A549 (cell line): ENCODE measurements around the gene KCP.

Source experiments
- CTCF ChIP-seq: fragments of >200 bp; sonication (Bioruptor Twin); formaldehyde crosslinking; IDR thresholded peaks from 3 replicates; pipeline ENCODE4 v1.5.1; 2016
- EP300 ChIP-seq, 2 experiments: fragments of >200 bp; sonication (Bioruptor Twin); formaldehyde crosslinking; IDR thresholded peaks; 2 replicates in 1 of 2; 3 replicates in 1 of 2; pipeline ENCODE4 v1.6.1; 2016 to 2017
- JUNB ChIP-seq: fragments of >200 bp; sonication (Bioruptor Twin); formaldehyde crosslinking; IDR thresholded peaks from 2 replicates; pipeline ENCODE4 v1.6.1; 2016
- MAFK ChIP-seq: fragments of 450-650 bp; IDR thresholded peaks from 2 replicates; pipeline ENCODE4 v1.6.1; 2014; ENCODE audit not compliant: partially characterized antibody
- RCOR1 ChIP-seq: fragments of 150-350 bp; IDR thresholded peaks from 2 replicates; pipeline ENCODE4 v1.6.1; 2014; ENCODE audit warnings: antibody characterized with exemption, low read length, low read depth
- SMC3 ChIP-seq: fragments of >200 bp; sonication (Bioruptor Twin); formaldehyde crosslinking; IDR thresholded peaks from 3 replicates; pipeline ENCODE4 v1.6.1; 2018; ENCODE audit warnings: inconsistent platforms
- TF ChIP-seq, protein P1 (sequence below): fragments of 200-600 bp; sonication (generic); IDR thresholded peaks from 2 replicates; pipeline ENCODE4 v1.6.1; 2016; ENCODE audit warnings: antibody characterized with exemption, mild to moderate bottlenecking, moderate library complexity

GRCh38 chr7:128847721-128848211, 62.7 kb downstream of the KCP start:
- TF ChIP-seq EP300 (IDR thresholded peaks at IDR 0.05) (no peak), JUNB (no peak), CTCF (no peak), MAFK (no peak), RCOR1 (no peak), SMC3 (no peak)
- TF ChIP-seq, protein P1, sequence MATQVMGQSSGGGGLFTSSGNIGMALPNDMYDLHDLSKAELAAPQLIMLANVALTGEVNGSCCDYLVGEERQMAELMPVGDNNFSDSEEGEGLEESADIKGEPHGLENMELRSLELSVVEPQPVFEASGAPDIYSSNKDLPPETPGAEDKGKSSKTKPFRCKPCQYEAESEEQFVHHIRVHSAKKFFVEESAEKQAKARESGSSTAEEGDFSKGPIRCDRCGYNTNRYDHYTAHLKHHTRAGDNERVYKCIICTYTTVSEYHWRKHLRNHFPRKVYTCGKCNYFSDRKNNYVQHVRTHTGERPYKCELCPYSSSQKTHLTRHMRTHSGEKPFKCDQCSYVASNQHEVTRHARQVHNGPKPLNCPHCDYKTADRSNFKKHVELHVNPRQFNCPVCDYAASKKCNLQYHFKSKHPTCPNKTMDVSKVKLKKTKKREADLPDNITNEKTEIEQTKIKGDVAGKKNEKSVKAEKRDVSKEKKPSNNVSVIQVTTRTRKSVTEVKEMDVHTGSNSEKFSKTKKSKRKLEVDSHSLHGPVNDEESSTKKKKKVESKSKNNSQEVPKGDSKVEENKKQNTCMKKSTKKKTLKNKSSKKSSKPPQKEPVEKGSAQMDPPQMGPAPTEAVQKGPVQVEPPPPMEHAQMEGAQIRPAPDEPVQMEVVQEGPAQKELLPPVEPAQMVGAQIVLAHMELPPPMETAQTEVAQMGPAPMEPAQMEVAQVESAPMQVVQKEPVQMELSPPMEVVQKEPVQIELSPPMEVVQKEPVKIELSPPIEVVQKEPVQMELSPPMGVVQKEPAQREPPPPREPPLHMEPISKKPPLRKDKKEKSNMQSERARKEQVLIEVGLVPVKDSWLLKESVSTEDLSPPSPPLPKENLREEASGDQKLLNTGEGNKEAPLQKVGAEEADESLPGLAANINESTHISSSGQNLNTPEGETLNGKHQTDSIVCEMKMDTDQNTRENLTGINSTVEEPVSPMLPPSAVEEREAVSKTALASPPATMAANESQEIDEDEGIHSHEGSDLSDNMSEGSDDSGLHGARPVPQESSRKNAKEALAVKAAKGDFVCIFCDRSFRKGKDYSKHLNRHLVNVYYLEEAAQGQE, result no peak
